ENCODE measurements around the gene MACC1.
A peak's percentile ranks its signal among the peaks of the same experiment; 100 is the strongest.
"Not testable (repeated sequence)": the region's sequence is repeated elsewhere in the genome, so short reads cannot be mapped to it uniquely, and the experiment has no call there.

MACC1 gene

DNA sequence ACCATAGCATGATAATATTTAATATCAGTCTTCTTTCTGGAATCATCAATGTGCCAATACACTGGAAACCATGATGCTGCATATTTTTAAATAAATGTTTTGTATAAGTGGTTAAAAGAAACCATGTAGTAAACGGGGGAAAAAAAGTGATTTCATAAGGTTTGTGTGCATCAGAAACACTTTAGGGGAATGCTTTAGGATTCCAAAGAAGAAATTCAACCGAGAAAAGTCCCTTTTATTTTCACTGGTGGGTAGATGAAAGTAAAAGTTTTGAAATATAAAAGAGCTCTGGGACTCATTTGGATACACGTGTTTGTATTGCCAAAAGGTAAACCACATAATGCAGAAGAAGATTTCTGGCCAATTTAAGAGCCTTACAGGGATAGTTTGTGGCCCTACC lies 11.9 kb upstream of the MACC1 start:
- DNase-seq = no peak

DNA sequence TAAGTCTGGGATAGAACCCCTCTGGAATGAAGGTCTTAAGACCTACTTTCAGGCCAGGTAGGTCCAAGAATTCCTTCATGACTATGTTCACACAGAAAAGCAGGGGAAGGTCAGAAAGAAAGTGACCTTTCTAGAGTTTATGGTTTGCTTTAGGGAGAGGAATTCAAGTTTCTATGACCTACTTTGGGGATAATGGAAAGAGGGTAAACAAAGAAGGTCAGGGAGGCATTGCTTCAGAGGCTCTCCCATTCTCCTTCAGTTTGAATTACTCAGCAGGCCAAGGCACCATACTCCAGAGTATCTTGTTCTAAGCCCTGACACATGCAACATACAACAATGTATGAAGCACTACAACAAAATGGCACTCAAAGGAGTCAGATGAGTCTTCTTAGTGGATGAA lies 11.5 kb upstream of the MACC1 start:
- DNase-seq = no peak

DNA sequence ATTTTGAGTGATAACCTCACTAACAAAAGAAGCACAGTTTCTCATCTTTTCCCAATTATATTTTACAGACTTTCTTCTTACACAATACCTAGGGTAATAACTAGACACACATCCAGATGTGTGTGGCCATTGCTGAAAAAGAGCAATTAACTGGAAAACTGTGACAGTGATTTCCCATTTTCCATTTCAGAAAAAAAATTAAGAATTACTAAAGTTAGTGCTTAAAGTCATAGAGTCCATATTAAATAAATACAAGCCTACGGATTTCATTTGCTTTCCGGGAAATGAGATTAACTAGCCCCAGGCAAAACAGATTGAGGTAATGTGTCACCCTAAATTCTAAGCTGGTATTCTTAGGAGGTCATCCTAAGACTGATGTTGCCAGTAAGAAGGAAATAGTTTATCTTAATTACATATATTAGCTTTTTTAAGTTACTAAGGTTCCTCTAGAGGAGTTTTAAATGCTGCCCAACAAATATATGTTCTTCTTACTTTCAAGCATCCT lies 10.2 kb upstream of the MACC1 start:
- no peak for DNase-seq

DNA sequence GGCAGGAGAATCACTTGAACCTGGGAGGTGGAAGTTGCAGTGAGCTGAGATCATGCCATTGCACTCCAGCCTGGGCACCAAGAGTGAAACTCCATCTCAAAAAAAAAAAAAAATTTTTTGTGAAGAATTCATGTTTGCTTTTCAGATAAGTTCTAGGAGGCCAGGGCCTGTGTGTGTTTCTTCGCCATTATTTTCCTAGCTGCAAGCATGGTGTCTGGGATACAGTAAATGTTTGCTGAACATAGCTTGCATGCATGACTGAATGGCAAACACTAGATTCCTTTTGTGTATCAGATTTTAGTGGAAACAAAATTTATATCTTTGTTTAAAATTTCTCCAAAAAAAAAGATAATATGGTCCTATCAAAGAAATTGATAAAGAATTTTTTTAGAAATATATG lies 9.7 kb upstream of the MACC1 start:
- DNase-seq = no peak

DNA sequence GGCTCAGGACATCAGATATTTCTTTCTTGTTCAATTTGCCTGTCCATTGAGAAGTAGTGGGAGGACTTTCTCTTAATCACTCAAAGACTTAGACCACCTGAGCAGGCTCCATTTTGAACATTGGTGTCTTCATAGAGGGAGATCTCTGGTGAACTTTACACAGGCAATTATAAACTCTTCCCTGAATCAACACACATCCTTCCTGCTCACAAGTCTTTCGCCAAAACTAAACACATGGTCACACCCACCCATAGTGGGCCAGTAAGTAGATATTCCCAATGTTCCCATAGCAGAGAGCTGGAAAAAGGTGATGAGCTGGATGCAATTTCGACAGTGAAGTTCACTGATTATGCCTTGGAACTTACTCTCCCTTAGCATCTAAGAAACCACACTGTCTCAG lies 8.2 kb upstream of the MACC1 start:
- no peak for DNase-seq

DNA sequence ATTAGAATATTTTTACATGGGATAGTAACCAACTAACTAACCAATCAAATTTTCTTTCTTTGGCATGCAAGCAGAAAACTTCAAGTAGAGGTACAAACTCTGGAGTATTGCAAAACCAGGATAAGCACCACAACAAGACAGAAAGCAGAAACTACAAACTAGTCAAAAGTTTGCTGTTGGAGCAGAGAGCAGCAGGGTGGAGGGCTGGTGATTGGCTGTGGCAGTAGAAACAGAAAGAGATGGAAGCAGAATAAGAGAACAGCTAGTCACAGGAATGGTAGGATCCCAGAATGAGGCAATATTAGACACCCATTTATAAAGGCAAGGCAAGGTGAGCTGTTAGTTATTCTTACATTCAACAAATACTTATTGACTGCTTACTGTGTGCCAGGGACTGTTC lies 6.8 kb upstream of the MACC1 start:
- DNase-seq = no peak

DNA sequence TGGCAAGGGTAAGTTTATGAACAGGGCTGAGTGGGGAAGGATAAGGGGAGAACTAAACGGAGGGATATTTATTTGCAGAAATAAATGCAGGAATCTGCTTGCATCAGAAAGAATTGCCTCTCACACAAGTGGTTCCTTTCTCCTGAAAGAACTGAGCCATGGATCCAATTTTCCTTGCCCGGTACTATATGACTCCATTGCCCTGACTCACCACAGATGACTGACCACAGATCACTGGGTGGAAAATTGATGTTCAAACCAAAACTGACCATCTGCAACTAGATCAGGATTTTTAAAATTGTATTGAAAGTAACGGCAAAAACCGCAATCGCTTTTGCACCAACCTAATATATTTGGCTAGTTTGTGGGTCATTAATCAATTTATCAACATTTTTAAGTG lies 6.2 kb upstream of the MACC1 start:
- no peak for DNase-seq

DNA sequence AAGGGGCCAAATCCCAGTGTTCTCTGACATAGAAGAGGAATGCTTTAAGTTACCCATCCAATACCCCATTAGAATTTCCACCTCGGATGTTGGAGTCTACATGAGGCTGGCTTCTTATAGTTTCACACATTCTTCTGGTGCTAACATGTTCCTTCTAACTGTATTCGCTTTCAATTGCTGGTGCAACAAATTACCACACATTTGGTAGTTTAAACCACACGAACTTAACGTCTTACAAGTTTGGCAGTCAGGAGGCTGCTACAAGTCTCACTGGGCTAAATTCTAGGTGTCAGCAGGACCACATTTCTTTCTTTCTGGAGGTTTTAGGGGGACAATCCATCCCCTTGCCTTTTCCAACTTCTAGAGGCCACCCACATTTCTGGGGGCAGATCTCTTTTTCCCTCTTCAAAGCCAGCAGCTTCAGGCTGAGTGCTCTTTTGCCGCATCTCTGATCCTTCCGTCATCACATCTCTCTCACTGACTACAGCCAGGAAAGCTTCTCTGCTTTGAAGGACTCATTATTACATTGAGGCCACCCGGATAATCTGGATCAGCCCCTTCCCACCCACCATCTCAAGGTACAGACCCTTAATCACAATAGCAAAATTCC lies 5.1 kb upstream of the MACC1 start:
- DNase-seq = no peak

DNA sequence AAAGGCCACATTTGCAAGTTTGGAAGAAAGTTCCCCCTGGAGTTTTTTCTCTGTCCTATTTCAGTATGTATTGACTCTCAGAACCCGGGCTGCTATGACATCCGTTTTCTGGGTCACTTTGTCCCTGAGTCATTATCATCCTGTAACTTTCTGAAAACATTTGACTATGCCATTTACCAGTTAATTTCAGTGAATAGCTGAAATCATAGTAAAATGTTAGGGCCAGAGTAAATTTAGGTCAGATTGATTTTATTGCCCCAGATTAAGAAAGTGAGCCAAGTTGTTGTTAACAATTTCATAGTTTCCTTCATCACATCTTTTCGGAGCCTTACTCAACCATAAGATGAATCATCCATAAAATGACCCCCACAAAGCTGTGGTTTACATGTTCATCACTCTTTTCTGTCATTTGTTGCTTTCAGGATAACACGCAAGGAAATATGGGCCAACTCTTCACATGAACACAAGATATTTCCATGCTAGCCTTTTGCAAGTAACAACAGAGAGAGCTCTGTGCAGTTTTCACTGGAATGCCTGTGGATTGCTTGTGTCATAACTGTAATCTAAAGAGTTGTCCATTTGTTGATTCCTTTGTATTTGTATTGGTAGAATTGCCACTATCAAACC lies 3.9 kb upstream of the MACC1 start:
- peak; percentile 96 for DNase-seq

DNA sequence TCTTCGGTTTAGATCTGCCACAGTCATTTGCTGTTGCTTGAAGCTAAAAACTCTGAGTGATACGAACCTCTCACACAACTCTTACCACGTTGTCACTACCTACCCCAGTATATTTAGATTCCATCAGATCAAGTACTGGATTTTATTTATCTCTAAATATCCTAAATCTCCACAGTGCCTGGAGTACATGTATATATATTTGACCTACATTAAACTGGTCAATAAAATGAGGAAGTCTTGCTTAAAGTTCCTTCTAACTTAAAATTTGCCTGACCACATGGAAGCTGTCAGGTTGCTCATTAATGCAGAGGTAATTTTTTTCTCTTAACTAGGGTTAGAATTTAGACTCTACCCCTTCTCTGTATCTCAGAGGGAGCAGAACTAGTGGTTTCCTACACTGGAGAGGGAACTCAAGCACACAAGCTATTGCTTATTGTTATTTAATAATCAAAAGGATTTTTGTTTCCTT lies 3.1 kb upstream of the MACC1 start:
- no peak for DNase-seq

DNA sequence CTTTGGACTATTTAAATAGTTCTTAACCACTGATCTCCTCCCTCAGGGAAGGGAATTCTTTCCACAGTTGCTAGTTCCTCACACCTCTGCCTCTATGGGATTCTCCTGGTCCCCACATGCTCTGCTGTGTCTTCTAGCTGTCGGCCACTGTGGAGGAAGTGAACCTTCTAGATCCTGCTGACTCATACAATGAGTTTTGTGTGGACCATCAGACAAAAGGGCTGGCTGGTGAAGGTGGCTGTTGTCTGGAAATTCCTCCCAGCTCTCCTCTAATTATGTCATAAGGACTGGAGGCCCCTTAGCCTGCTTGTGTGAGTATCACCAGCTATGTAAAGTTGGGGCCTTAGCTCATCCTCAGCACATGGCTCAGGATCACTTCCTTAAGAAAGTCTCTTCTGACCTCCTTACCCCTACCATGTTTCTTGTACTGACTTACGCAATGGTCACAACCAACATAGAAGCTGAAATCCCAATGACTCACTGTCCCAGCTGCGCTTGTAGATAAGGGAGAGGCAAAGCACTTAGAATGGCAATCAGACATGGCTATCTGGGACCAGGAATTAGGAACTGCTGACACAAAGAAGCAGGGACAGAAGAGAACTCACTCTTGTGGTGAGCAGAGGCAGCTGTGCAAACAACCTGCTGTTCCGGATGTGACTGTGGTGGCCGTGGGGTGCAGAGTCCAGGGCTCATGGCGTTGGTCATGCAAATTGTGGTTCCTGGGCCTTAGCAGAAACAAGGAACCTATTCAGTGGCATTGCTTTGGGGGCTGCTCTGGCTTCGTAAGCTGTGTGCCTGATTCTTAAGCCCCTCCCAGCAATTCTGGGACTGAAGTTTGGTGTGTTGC lies 2.5 kb upstream of the MACC1 start:
- peak; percentile 72 for DNase-seq

DNA sequence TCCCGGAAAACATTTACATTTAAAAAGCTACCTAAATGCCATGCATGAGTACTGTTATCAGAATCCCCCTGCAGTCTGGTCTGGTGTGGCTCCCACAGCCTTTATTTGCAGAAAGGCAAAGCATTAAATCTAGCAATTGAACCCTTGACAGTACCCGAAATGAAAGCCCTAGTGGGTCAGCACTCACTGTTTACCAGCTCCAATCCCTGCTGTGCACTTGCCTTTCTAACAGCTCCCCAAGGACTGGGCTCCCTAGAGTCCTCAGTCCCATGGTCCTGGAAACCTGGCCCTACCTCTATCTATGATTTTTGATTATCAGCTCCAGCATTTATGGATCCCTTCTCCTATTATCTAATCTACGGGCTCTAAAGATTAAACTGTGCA lies 1.9 kb upstream of the MACC1 start:
- DNase-seq = no peak

DNA sequence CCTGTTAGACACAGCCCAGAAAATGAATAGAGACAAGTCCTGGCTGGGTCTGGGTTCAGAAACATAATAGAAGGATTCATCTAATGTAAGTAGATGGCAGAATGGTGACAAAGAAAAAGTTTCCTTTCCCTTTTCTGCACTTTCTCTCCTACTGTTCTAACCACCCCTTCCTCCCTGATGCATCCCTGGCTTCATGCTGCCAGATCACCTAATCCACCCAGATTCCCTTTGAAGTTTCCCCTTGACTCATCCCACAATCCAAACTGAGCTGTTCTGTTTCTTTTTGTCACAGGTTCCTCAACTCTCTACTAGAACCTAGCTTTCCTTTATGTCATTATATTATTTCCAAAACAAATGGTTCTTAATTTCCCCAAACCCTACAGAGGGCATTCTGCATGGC lies 1.1 kb upstream of the MACC1 start:
- no peak for DNase-seq

DNA sequence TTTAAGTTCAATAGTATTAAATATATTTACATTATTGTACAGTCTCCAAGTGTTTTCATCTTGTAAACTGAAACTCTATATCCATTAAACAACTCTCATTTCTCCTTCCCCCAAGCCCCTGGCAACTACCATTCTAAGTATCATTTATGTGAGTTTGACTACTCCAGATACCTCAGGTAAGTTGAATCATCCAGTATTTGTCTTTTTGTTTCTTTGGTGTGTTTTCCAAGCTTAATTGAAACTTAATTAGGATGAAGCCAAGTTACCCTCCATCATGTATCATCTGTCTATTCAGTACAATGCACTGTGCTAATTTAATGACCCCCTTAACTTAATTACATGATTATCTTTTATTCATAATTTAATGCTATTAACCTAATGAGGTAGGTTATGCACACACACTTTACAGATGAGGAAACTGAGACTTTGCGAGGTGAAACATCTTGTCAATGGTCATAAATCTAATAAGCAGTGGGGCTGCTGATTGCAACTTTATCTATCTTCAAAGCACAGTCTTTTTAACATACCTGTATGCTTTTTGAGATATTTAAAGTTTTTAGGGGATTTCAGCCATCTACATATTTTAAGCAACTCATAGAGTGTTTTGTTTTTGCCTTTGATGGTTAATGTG lies 663 bp downstream of the MACC1 start:
- DNase-seq = no peak

DNA sequence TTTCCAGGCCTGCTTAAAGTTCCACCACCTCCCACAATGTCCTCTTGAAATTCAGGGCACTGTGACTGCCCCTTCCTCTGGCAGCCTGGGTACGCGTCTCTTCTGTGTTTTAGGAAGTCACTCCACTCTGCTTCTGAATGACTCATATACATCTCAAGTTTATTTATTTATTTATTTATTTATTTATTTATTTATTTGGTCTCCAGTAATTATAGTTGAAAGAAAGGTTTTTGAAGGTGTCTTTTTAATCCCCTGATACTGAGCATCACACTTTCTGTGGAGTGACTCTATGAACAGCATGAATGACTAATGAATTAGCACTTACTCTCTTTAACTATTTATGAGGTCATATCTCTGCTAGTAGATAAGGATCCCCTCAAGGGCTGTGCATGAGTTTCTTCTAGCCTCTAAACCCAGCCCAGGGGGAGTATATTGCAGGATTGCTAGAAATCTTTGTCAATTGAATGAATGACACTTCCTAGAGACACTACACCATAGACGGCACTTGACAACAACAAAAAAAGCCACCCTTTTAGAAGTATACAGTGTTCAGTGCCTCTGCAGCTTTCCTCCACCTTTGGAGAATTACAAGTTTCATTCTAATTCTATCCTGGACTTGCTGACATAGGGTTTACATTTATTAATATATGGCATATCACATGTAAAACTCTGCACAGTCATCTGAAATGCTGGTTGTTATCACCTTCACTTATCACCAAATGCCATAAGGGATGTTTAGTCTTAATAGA lies 2.1 kb downstream of the MACC1 start:
- DNase-seq = no peak

DNA sequence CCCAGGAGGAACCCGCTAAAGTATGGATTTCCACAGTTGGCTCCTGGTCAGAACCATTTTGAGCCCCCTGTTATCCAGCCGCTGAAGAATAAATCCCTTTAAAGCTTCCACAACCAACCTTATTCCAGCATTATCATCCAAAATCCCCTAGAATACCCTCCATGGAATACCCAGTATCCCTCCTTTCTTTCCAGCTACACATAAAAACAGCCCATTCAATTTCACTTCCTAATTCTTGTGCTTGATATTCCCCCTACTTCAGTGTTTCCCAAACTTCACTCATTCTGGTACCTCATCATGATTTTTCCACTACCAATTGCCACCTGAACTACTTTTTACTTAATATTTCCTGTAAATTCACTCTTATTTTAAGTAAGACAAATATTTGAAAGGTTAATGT lies 3.1 kb downstream of the MACC1 start:
- DNase-seq = no peak

DNA sequence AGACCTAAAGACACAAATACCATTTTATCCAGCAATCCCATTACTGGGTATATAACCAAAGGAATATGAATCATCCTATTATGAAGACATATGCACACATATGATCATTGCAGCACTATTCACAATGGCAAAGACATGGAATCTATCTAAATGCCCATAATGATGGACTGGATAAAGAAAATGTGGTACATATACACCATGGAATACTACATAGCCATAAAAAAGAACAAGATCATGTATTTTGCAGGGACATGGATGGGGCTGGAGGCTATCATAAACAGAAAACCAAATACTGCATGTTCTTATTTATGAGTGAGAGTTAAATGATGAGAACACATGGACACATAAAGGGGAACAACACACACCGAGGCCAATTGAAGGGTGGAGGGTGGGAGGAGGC lies 3.8 kb downstream of the MACC1 start:
- no peak for DNase-seq

DNA sequence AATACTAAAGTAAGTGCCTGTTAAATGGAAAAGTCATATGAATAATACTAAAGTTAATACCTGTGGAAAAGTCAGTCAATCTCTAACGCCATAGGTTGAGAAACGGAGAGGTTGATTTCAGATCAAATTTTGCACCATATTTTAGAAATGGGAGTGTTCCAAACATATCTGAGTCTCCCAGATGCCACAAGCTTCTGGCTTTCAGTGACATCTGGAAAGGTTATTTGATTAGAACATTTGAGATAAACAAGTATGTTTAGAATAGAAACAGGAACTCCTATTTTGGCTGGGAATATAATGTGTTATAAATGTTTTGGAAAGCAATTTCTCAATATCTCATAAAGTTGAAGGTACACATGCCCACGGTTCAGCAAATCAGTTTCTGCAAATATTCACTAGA lies 5.8 kb downstream of the MACC1 start:
- DNase-seq = no peak

DNA sequence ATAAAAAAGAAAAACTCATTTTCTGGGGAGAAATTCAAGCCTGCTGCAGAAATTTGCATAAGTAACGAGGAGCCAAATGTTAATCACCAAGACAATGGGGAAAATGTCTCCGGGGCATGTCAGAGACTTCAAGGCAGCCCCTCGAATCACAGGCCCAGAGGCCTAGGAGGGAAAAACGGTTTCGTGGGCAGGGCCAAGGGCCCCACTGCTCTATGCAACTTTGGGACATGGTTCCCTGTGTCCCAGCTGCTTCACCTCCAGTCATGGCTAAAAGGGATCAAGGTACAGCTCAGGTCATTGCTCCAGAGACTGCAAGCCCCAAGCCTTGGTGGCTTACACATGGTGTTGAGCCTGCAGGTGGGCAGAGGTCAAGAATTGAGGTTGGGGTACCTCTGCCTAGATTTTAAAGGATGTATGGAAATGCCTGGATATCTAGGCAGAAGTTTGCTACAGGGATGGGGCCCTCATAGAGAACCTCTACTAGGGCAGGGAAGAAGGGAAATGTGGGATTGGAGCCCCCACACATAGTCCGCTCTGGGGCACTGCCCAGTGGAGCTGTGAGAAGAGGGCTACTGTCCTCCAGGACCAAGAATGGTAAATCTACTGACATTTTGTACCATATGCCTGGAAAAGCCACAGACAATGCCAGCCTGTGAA lies 8.4 kb downstream of the MACC1 start:
- DNase-seq = no peak

DNA sequence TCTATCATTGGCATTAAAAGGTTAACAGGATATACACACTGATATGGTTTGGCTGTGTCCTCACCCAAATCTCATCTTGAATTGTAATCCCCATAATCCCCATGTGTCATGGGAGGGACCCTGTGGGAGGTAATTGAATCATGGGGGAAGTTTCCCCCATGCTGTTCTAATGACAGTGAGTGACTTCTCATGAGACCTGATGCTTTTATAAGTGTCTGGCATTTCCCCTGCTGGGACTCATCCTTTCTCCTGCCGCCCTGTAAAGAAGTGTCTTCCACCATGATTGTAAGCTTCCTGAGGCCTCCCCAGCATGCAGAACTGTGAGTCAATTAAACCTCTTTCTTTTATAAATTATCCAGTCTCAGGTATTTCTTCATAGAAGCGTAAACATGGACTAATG lies 9.4 kb downstream of the MACC1 start:
- not testable (repeated sequence) for DNase-seq

DNA sequence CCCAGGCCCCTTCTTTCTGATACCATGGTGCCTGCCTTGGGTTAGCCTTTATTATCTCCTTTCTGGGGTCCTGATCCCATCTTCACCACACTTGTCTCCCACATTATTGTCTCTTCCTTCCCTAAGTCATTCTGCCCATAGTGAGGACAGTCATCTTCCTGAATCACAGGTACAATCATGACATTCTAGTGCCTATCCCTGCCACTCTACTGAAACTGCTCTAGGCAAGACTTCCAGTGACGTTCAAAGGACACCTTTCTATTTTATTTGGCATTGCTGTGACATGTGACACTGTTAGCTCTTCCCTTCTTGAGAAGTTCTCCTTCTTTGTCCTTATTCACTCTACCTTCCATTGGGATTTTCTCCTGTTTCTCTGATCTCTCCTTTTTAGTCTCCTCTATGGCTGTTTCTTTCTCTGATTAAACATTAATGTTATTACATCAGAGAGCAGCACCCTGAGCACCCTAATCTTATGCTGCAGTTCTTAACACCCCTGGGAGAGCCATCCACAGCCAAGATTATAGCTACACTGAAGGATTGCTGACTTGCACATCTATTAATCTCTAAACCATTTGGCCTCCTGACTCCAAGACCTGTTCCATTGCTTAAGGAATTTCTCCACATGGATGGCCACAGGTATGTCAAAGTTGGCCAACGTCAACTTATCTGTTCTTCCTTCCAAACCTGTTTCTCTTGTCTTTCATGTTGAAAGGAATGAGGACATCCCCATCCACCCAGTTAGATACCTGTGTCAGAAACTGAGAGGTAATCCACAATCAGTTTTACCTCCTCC lies 10.9 kb downstream of the MACC1 start:
- DNase-seq = no peak

All from fibroblast of skin of right quadriceps (primary cell).